Activated T-helper 2 cell treated with anti-CD3 and anti-CD28 coated beads, Interferon-gamma antibody, Interleukin-2, Interleukin-4, amounts not matched to agents 10 μg/mL and 5 μg/mL and 100 μg/mL, durations not matched to agents 14 hours and 24 hours and 36 hours (primary cell): ENCODE data around the gene SLIT3. TPM values are rescaled to one million over a fixed set of nuclear protein-coding genes. Genes with fewer than 3 reads are reported as not detected.

Source experiments
- DNase-seq: peaks from one replicate; pipeline ENCODE4 v3.0.0; 2021; ENCODE audit warnings: low spot score
- H3K27ac Mint-ChIP-seq: one replicate; pipeline ENCODE4 v1.8.0; 2021; ENCODE audit warnings: mixed read lengths
- H3K27me3 Mint-ChIP-seq: one replicate; pipeline ENCODE4 v1.8.0; 2021; ENCODE audit warnings: low read depth, mixed read lengths
- H3K36me3 Mint-ChIP-seq: one replicate; pipeline ENCODE4 v1.8.0; 2021; ENCODE audit warnings: low read depth, mixed read lengths
- H3K4me1 Mint-ChIP-seq: one replicate; pipeline ENCODE4 v1.8.0; 2021; ENCODE audit warnings: low read depth, mixed read lengths
- H3K4me3 Mint-ChIP-seq: one replicate; pipeline ENCODE4 v1.8.0; 2021; ENCODE audit warnings: low read depth, mild to moderate bottlenecking, moderate library complexity, mixed read lengths
- H3K9me3 Mint-ChIP-seq: one replicate; pipeline ENCODE4 v1.8.0; 2021; ENCODE audit warnings: mixed read lengths
- intact Hi-C: fragments of 100-400 bp; cut with micrococcal nuclease; formaldehyde crosslinking; loops from one replicate; pipeline ENCODE4 v1.15.1; 2023
- total RNA-seq: library from RNA; stranded (reverse); gene quantifications from 2 replicates; pipeline ENCODE4 v1.2.3, GENCODE V29; 2022

The SLIT3 gene
- total RNA-seq, 1 donor from 2014 or later, result 9.5 TPM

DNA sequence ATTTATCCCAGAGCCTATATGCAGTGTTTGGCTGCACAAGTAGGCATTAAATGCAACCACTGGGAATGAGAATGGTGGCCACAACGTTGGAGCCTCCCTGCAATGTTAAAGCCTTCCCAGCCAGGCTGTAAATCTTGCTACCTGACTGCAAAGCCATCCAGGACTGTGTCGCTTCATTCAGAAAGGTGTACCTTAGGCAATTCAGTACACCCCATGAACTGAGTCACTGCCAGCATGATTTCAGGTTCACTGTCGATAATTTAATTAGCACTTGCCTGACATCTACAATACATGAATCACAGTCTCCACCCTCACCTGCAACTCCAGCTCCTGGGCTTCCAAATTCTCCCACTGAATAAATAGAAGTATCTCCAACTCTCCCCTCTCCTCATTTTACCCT, 108.4 kb downstream of the SLIT3 start:
- no peaks in the 10 kb centered on the region for H3K4me1 Mint-ChIP-seq
- no peak overlapping the region for H3K27ac Mint-ChIP-seq
- intact Hi-C loops, result no loop called here
- H3K27me3 Mint-ChIP-seq, result no peaks in the 10 kb centered on the region
- H3K4me3 Mint-ChIP-seq, result no peak overlapping the region
- no peaks in the 10 kb centered on the region for H3K36me3 Mint-ChIP-seq
- DNase-seq, result no peak
- no peaks in the 10 kb centered on the region for H3K9me3 Mint-ChIP-seq

DNA sequence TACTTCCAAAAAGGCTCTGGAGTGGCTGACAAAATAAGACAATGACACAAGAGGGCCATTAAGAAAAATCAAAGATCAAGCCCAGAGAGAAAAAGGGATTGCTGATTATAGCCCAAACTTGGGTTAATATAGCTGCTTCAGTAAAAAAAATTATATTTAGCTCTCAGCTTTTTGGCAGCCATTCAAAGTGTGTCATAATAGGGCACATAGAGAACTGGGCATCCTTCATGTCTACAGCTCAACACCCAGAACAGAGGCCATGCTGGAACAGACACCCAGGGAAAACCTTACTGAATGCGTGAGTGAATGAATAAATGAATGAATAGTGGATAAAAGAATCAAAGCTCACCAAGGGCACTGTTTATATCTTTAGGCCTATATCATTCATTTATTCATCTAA, 110.1 kb downstream of the SLIT3 start:
- no peak for DNase-seq
- no peak overlapping the region for H3K27ac Mint-ChIP-seq
- intact Hi-C loops, result no loop called here
- no peak overlapping the region for H3K4me3 Mint-ChIP-seq
- no peaks in the 10 kb centered on the region for H3K27me3 Mint-ChIP-seq
- no peaks in the 10 kb centered on the region for H3K9me3 Mint-ChIP-seq
- H3K4me1 Mint-ChIP-seq, result no peaks in the 10 kb centered on the region
- no peaks in the 10 kb centered on the region for H3K36me3 Mint-ChIP-seq

DNA sequence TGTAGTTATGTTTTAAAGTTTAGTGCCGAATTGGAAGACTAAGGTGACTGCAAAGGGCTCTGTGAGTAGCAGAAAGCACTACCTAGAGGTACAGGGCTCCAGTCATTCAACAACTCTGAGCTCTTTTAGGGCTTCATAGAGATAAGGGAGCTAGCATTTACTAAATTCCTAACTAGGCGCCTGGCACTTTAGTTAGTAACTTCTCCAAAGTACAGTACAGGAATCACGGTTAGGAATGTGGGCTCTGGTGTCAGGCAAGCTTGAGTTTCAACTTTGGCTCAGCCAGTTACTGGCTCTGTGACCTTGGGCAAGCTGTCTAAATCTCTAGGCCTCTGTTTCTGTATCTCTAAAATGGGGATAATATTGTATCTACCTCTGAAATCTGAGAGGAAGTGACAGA, 115.3 kb downstream of the SLIT3 start:
- Mint-ChIP-seq H3K27ac (no peak overlapping the region), H3K4me3 (no peak overlapping the region), H3K27me3 (no peaks in the 10 kb centered on the region), H3K36me3 (no peaks in the 10 kb centered on the region), H3K4me1 (no peaks in the 10 kb centered on the region), H3K9me3 (no peaks in the 10 kb centered on the region)
- intact Hi-C loops, result no loop called here
- no peak for DNase-seq

DNA sequence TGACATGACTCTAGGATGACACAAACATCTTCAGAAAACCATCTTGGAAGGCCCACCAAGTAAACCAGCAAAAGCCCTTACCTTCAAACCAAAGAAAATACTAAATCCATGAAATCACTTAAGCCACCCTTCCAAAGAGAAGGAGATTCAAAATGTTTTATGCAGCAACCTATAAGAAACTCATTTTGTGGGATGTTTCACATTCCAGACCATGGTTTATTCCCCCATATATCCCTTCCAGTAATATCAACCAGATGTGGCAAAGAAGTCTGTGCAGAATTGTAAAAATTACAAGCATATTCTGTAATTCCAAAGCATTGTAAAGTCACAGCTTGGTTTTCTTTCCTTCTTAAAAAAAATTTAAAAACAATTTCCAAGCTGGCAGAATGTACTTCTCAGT, 117.4 kb downstream of the SLIT3 start:
- Mint-ChIP-seq H3K9me3 (no peaks in the 10 kb centered on the region), H3K27ac (no peak overlapping the region), H3K36me3 (no peaks in the 10 kb centered on the region), H3K4me1 (no peaks in the 10 kb centered on the region), H3K4me3 (no peak overlapping the region), H3K27me3 (no peaks in the 10 kb centered on the region)
- no peak for DNase-seq
- intact Hi-C loops, result no loop called here

DNA sequence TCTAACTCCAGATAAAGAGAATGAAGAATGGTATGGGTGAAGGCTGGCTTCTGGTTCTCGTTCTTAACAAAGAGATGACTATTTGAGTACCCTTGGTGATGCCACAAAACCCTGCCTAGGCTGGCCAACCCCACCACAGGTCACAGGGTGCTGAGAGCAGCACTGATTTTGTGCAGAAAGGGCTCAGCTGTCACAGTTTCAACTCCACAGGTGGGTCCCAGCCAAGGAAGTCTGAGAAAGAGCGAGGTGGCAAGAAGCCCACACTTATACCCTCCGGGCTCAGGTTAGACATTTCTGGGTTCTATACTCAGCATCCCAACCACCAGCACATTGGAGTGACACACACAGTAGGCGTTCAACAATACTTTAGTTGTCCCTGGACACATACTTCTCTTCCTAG, 118.1 kb downstream of the SLIT3 start:
- Mint-ChIP-seq H3K9me3 (no peaks in the 10 kb centered on the region), H3K4me3 (no peak overlapping the region), H3K27me3 (no peaks in the 10 kb centered on the region), H3K4me1 (no peaks in the 10 kb centered on the region), H3K36me3 (no peaks in the 10 kb centered on the region), H3K27ac (no peak overlapping the region)
- no peak for DNase-seq
- intact Hi-C loops, result no loop called here

DNA sequence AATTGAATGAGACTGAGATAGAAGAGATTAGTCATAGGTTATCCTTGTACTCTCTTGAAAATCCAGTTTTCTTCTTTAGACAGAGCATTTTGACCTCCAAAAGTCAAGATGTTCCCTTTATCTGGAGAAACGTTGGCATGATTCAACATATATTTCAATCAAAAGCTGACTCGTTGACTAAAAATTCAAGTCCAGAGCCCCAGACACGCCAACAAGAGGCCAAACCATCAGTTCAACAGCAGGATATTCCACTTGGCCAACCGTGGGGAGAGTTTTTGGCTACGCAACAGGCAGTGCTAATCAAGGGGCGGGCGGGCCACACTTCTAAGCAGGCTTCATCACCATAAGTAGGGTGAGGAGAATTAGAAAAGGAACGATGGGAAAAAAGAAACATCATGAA, 119.1 kb downstream of the SLIT3 start:
- no peak for DNase-seq
- Mint-ChIP-seq H3K27ac (no peak overlapping the region), H3K4me1 (no peaks in the 10 kb centered on the region), H3K9me3 (no peaks in the 10 kb centered on the region), H3K4me3 (no peak overlapping the region), H3K27me3 (no peaks in the 10 kb centered on the region), H3K36me3 (no peaks in the 10 kb centered on the region)
- intact Hi-C loops, result no loop called here

DNA sequence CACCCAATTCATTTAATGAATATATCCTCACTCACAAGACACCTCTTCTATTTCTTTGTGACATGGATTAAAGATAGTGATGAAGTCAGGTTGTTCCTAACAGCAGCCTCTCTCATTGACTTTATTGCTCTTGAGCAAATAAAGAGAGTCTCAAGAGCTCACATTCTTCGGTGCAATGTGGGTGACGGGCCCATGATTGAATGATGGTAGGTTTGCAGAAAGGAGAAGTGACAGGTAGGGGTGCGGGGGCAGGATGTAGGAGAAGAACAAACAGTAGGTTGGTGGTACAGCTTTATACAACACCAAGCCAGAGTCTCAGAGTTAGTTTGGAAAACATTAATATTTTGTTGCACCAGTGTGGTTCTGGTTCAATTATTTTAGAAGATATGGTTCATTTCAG, 122.2 kb downstream of the SLIT3 start:
- no peak overlapping the region for H3K4me3 Mint-ChIP-seq
- no peaks in the 10 kb centered on the region for H3K4me1 Mint-ChIP-seq
- H3K9me3 Mint-ChIP-seq, result no peaks in the 10 kb centered on the region
- intact Hi-C loops, result no loop called here
- no peak overlapping the region for H3K27ac Mint-ChIP-seq
- no peak for DNase-seq
- H3K36me3 Mint-ChIP-seq, result no peaks in the 10 kb centered on the region
- H3K27me3 Mint-ChIP-seq, result no peaks in the 10 kb centered on the region

DNA sequence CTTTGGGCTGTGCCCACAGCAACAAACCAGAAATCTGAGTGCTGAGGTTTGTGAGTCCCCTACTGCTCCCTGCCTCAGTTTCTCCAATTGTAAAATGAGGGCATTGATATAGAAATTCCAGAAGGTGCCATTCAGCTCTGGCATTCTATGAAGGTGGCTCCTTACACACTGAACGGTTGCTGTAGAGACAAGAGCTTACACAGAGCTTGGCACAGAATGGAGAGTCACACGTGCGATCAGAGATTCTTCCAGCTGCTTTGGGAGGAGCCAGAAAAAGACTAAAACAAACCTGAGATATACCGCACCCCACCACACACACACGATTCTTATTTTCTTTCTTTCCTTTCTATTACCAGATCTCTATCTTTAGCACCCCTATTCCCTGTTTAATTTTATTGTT, 122.7 kb downstream of the SLIT3 start:
- Mint-ChIP-seq H3K4me1 (no peaks in the 10 kb centered on the region), H3K27me3 (no peaks in the 10 kb centered on the region), H3K27ac (no peak overlapping the region), H3K36me3 (no peaks in the 10 kb centered on the region), H3K4me3 (no peak overlapping the region), H3K9me3 (no peaks in the 10 kb centered on the region)
- intact Hi-C loops, result no loop called here
- DNase-seq, result no peak

DNA sequence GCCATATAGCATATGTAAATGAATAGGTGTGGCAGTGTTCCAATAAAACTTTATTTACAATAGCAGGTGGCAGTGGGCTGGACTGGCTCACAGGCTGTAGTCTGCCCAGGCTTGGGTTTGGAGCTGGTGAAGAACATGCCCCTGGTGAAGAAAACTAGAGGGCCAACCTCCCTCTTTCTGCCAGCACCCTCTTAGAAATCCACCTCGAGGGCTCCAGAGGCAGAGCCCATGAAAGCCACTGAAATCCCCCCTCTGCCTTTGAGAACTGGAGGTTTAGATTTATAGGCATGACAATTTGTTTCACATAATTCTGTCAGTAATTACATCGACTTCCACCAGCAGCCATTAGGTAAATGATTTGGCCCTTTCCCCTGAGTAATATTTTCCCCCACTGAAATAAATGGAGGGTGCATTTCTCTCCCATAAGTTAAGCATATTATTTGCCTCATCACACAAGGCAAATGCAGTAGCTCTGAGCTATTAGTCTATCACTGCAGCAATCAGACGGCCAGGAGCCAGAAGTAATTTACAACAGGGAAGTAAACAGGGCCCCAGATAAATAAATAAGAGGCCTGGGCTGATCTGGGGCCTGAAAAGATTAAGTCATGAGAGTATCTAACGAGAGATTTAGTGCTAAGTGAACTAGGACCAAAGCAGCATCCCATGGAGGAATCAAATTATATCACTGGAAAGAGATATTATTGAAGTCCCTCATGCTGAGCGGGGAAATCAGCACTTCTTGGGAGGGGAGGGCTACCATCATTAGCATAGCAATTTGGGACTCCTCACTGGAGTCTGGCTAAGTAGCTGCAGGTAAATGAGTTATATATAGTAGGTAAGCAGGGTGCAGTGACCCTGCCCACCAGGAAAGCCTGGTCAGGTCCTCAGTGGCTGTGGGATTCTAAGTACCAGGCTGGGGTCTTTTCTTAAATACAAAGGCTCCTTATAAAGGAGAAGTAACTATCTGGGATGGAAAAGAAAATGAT, 123.9 kb downstream of the SLIT3 start:
- no peak for DNase-seq
- Mint-ChIP-seq H3K4me1 (no peaks in the 10 kb centered on the region), H3K4me3 (no peak overlapping the region), H3K27me3 (no peaks in the 10 kb centered on the region), H3K36me3 (no peaks in the 10 kb centered on the region), H3K9me3 (no peaks in the 10 kb centered on the region), H3K27ac (no peak overlapping the region)
- intact Hi-C loops, result no loop called here

DNA sequence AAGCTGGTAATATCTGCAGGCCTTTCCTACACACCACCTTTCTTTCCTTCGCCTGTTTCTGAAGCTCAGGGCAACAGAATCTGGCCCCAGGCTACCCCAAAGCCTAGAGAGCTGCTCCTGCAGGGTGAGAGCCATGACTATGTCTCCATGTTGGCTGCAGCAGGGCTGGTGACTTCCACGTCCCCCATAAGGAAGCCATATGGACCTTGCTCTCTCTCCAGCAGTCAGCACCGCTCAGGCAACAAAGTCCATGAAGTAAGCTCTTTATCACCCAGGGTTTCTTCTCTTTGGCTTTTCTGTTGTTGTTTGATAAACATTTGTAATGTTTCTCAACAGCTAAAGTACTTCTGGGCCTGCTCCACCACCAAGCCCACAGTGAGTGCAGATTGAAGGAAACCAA, 125.2 kb downstream of the SLIT3 start:
- H3K9me3 Mint-ChIP-seq, result no peaks in the 10 kb centered on the region
- H3K36me3 Mint-ChIP-seq, result no peaks in the 10 kb centered on the region

DNA sequence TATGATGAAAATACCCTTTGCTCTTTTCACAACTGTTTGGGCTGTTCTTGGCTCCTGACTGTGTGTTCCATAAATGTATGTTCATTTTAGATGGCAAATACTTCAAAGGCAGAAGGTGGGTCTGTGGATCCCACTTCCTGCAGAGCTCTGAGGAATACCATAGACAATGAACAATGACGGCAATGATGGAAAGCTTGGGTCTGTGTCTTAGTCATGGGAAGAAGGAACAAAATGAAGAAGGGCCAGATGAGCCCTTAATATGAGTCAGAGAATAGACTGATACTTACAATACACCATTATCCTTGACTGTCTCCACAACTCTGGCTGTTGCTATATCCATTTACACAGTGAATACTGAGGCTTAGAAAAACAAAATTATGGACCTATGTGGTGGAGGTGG, 126.0 kb downstream of the SLIT3 start:
- intact Hi-C loops, result no loop called here
- DNase-seq, result no peak
- Mint-ChIP-seq H3K4me3 (no peak overlapping the region), H3K27me3 (peaks cover 2% of the 10 kb centered on the region), H3K4me1 (no peaks in the 10 kb centered on the region), H3K27ac (no peak overlapping the region), H3K36me3 (no peaks in the 10 kb centered on the region), H3K9me3 (no peaks in the 10 kb centered on the region)

More for the DNA sequence above, 125.2 kb downstream of the SLIT3 start:
- Mint-ChIP-seq H3K27ac (no peak overlapping the region), H3K4me1 (no peaks in the 10 kb centered on the region), H3K4me3 (no peak overlapping the region), H3K27me3 (no peaks in the 10 kb centered on the region)
- intact Hi-C loops, result no loop called here
- DNase-seq, result no peak

DNA sequence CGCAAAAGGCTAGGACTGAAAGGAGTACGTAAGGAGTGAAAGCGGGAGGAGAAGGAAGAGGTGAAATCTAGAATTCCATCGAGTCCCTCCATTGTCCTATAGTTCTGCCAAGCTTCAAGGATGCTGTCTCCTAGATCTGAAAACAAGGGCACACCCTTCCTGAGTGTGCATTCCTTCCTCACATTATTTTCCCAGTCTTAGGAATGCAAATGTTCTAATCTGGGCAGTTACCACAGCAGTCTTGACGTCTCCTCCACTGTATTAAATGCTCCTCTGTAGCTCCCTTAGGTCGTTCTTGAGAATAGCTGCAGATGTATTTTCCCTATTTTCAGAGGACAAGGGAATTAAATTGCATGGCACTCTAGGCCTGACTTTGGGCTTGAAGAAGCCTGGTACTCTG, 127.6 kb downstream of the SLIT3 start:
- no peak overlapping the region for H3K27ac Mint-ChIP-seq
- H3K36me3 Mint-ChIP-seq, result no peaks in the 10 kb centered on the region
- H3K27me3 Mint-ChIP-seq, result peaks cover 2% of the 10 kb centered on the region
- no peaks in the 10 kb centered on the region for H3K4me1 Mint-ChIP-seq
- H3K4me3 Mint-ChIP-seq, result no peak overlapping the region
- intact Hi-C loops, result no loop called here
- no peak for DNase-seq
- no peaks in the 10 kb centered on the region for H3K9me3 Mint-ChIP-seq

DNA sequence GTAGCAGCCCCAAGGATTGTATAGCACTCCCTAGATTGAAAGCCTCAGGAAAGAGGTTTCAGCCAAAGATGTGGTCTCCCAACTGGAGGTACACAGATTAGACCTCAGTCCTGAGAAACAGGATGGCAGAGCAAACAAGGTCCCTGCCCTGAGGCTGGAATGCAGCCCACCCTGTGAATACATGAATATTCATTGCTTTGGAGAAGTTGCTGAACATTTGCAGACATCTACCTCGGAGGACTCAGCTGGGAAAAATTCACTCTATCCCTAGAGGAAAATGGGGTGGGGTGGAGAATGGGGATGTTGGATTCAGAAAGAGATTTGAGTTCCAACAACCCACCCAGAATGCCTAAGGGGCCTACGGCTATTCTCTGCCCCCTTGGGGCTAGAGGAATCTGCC, 129.4 kb downstream of the SLIT3 start:
- DNase-seq, result no peak
- Mint-ChIP-seq H3K27ac (no peak overlapping the region), H3K27me3 (peaks cover 2% of the 10 kb centered on the region), H3K4me3 (no peak overlapping the region), H3K4me1 (no peaks in the 10 kb centered on the region), H3K36me3 (no peaks in the 10 kb centered on the region), H3K9me3 (no peaks in the 10 kb centered on the region)
- intact Hi-C loops, result no loop called here
